BLaER1 treated with 17β-estradiol and CSF1 and Interleukin-3, amounts not matched to agents 10 nM and 100 nM (cell line): ENCODE results near the gene CTDNEP1.
A peak's percentile ranks its signal among the peaks of the same experiment; 100 is the strongest.

Experiments used
- H3K27ac ChIP-seq, 11 experiments: shearing (Covaris generic); formaldehyde crosslinking; 2 replicates each; pipeline ENCODE4 v1.8.1; 2022
- H3K27me3 ChIP-seq, 11 experiments: shearing (Covaris generic); formaldehyde crosslinking; 2 replicates each; pipeline ENCODE4 v1.8.1; 2022
- H3K36me3 ChIP-seq, 11 experiments: shearing (Covaris generic); formaldehyde crosslinking; 2 replicates each; pipeline ENCODE4 v1.8.1; 2022
- H3K4me1 ChIP-seq, 10 experiments: shearing (Covaris generic); formaldehyde crosslinking; 2 replicates each; pipeline ENCODE4 v1.8.1; 2022
- H3K4me2 ChIP-seq, 11 experiments: shearing (Covaris generic); formaldehyde crosslinking; 2 replicates each; pipeline ENCODE4 v1.8.1; 2022
- H3K4me3 ChIP-seq, 10 experiments: shearing (Covaris generic); formaldehyde crosslinking; 2 replicates each; pipeline ENCODE4 v1.8.1; 2022
- H3K9ac ChIP-seq, 11 experiments: shearing (Covaris generic); formaldehyde crosslinking; 2 replicates each; pipeline ENCODE4 v1.8.1; 2022
- H3K9me3 ChIP-seq, 11 experiments: shearing (Covaris generic); formaldehyde crosslinking; replicated peaks in 1 of 11; 2 replicates each; pipeline ENCODE4 v1.8.1; 2022
- H4K20me1 ChIP-seq, 11 experiments: shearing (Covaris generic); formaldehyde crosslinking; 2 replicates each; pipeline ENCODE4 v1.8.1; 2022
- Cebpa-rat ChIP-seq, 11 experiments: shearing (Covaris generic); IDR thresholded peaks; 2 replicates each; pipeline ENCODE4 v1.8.1; 2022

CTDNEP1 gene

DNA sequence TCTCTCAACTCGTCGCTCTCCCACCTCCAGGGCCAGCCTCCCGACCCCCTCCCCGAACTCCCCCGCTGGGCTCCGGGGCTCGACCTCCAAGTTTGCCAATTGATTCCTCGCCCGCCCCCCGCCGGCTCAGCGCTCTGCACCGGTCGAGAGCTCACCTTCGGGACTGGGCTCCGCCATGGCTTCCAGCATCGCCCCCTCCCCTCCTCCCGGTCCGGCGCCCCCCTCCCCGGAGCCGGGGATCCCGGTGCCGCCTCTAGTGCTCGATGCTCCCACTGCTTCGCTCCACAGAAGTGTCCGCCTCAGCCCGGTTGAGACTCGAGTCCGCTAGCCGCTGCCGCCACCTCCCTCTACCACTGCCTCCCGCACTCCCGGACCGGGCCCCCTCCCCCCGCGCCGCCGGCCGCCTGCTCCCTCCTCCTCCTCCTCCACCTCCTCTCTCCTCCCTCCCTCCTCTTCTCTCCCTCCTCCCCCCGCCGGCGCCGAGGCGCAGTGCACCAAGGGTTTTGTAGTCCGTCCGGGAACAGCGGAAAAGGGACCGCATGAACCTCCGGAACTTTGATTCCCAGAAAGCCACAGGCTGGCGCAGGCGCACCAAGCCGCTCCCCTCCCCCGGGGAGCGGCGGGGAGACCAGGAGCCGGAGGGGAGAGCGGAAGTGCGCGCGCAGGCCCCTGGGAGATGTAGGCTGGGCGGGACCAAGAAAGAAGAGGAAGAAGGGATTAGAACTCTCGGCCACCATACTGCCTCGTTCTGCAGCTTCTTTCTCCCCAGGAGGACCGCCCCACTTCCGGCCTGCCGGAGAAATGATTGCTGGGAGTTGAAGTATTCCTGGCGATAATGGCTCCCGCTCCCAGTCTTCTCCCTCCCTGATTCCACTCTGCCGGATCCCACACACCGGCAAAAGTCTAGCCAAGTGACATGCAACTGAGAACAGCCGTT is 12.2 kb downstream of the CTDNEP1 start, which contains the start of gene PHF23:
Gene PHF23 (minus strand): TSS at position 367 of the 937 bp plus-strand sequence. CDS start 178 bp downstream, at position 189.
- peaks cover 16 to 35% (median 28%) of the 10 kb centered on the region in 11 experiments; a peak in 20 of 22 replicates for H4K20me1 ChIP-seq
- H3K4me1 ChIP-seq, result peaks cover 44 to 58% (median 55%) of the 10 kb centered on the region in 10 experiments
- peak within 1 kb of the TSS; percentile 87 to 100 (median 97) for H3K4me2 ChIP-seq
- H3K27ac ChIP-seq, result peak within 1 kb of the TSS; percentile 86 to 100 (median 96)
- H3K9me3 ChIP-seq, result no peaks in the 10 kb centered on the region
- no peak for TF ChIP-seq Cebpa-rat (IDR thresholded peaks at IDR 0.05)
- no peaks in the 10 kb centered on the region for H3K27me3 ChIP-seq
- peak within 1 kb of the TSS; percentile 96 to 100 (median 97) for H3K9ac ChIP-seq
- H3K4me3 ChIP-seq, result peak within 1 kb of the TSS; percentile 88 to 99 (median 96)
- H3K36me3 ChIP-seq, result peaks cover 34 to 55% (median 50%) of the 10 kb centered on the region in 11 experiments

- Histone ChIP-seq H3K4me2 (peak overlapping the region in 10 of 11 experiments; percentile 20 to 55 (median 48); a peak in 18 of 22 replicates), H3K36me3 (peaks cover 27 to 47% (median 42%) of the 10 kb centered on the region in 11 experiments), H3K4me3 (peak overlapping the region; percentile 88 to 97 (median 96)), H4K20me1 (peaks cover 16 to 35% (median 28%) of the 10 kb centered on the region in 11 experiments; a peak in 20 of 22 replicates), H3K9me3 (no peaks in the 10 kb centered on the region), H3K27ac (peak overlapping the region; percentile 86 to 97 (median 93)), H3K27me3 (no peaks in the 10 kb centered on the region), H3K9ac (peak overlapping the region; percentile 95 to 98 (median 97)), H3K4me1 (peaks cover 36 to 57% (median 55%) of the 10 kb centered on the region in 10 experiments)
- TF ChIP-seq Cebpa-rat (IDR thresholded peaks at IDR 0.05), result no peak
These were observed 13.0 kb downstream of the CTDNEP1 start for GRCh38 chr17:7238420-7239090.

DNA sequence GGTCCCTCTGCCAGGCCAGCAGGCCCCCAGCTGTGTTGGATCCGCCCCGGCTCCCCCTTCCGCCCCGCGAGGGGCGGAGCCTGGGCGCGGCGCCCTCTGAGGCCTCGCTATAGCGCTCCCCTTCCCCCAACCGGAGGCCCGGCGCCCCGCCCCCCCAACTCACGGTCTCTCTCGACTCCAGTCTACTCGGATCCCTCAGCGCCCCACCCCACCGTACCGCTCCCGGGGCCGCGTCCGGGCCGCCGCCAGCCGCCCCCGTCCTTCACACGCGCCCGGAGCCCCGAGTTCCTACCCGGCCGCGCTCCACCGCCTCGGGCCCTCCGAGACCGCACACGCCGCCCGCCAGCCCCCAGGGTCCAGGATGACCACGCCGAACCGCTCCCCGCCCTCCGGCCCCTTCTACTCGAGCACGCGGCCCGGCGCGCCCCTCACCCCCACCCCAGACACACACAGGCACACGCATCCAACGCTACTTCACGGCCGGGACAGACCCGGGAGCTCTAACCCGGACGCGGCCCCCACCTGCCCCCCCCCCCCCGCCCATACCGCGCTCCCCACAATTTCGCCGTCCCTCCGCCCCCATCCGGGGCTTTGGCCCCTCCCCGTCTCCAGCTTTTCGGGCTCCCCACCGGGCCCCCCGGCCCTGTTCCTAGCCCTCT is 13.6 kb downstream of the CTDNEP1 start:
- no peak for TF ChIP-seq Cebpa-rat (IDR thresholded peaks at IDR 0.05)
- no peaks in the 10 kb centered on the region for H3K27me3 ChIP-seq
- H3K4me2 ChIP-seq, result peak overlapping the region; percentile 71 to 99 (median 93)
- H3K27ac ChIP-seq, result peak overlapping the region; percentile 75 to 97 (median 93); a peak in 21 of 22 replicates
- H3K4me1 ChIP-seq, result peaks cover 36 to 58% (median 56%) of the 10 kb centered on the region in 10 experiments
- peaks cover 18 to 38% (median 28%) of the 10 kb centered on the region in 11 experiments; a peak in 20 of 22 replicates for H4K20me1 ChIP-seq
- H3K4me3 ChIP-seq, result peak overlapping the region; percentile 88 to 97 (median 96)
- H3K9me3 ChIP-seq, result no peaks in the 10 kb centered on the region
- H3K36me3 ChIP-seq, result peaks cover 27 to 45% (median 38%) of the 10 kb centered on the region in 11 experiments
- peak overlapping the region; percentile 95 to 98 (median 97) for H3K9ac ChIP-seq

- peaks cover 27 to 45% (median 38%) of the 10 kb centered on the region in 11 experiments for H3K36me3 ChIP-seq
- peaks cover 42 to 64% (median 62%) of the 10 kb centered on the region in 10 experiments for H3K4me1 ChIP-seq
These were observed 14.2 kb downstream of the CTDNEP1 start for GRCh38 chr17:7237266-7237760.

GRCh38 chr17:7236808-7237207 is 14.7 kb downstream of the CTDNEP1 start:
- peaks cover 18 to 49% (median 34%) of the 10 kb centered on the region in 11 experiments; a peak in 20 of 22 replicates for H4K20me1 ChIP-seq
- peaks cover 27 to 45% (median 38%) of the 10 kb centered on the region in 11 experiments for H3K36me3 ChIP-seq
- peak overlapping the region in 8 of 11 experiments; percentile 21 to 97 (median 93); a peak in 11 of 22 replicates for H3K27ac ChIP-seq
- peak overlapping the region; percentile 71 to 99 (median 93) for H3K4me2 ChIP-seq
- peaks cover 47 to 69% (median 67%) of the 10 kb centered on the region in 10 experiments for H3K4me1 ChIP-seq
- no peak for TF ChIP-seq Cebpa-rat (IDR thresholded peaks at IDR 0.05)
- H3K9ac ChIP-seq, result peak overlapping the region; percentile 95 to 98 (median 97); a peak in 20 of 22 replicates
- H3K4me3 ChIP-seq, result peak overlapping the region; percentile 88 to 97 (median 96); a peak in 18 of 20 replicates
- H3K27me3 ChIP-seq, result no peaks in the 10 kb centered on the region
- no peaks in the 10 kb centered on the region for H3K9me3 ChIP-seq

More at GRCh38 chr17:7237266-7237760, 14.2 kb downstream of the CTDNEP1 start:
- no peak for TF ChIP-seq Cebpa-rat (IDR thresholded peaks at IDR 0.05)
- no peaks in the 10 kb centered on the region for H3K27me3 ChIP-seq
- peak overlapping the region; percentile 88 to 97 (median 96) for H3K4me3 ChIP-seq
- peak overlapping the region; percentile 71 to 99 (median 93) for H3K4me2 ChIP-seq
- no peaks in the 10 kb centered on the region for H3K9me3 ChIP-seq
- H4K20me1 ChIP-seq, result peaks cover 18 to 44% (median 30%) of the 10 kb centered on the region in 11 experiments; a peak in 20 of 22 replicates
- H3K27ac ChIP-seq, result peak overlapping the region; percentile 75 to 97 (median 93); a peak in 21 of 22 replicates
- H3K9ac ChIP-seq, result peak overlapping the region; percentile 95 to 98 (median 97)

DNA sequence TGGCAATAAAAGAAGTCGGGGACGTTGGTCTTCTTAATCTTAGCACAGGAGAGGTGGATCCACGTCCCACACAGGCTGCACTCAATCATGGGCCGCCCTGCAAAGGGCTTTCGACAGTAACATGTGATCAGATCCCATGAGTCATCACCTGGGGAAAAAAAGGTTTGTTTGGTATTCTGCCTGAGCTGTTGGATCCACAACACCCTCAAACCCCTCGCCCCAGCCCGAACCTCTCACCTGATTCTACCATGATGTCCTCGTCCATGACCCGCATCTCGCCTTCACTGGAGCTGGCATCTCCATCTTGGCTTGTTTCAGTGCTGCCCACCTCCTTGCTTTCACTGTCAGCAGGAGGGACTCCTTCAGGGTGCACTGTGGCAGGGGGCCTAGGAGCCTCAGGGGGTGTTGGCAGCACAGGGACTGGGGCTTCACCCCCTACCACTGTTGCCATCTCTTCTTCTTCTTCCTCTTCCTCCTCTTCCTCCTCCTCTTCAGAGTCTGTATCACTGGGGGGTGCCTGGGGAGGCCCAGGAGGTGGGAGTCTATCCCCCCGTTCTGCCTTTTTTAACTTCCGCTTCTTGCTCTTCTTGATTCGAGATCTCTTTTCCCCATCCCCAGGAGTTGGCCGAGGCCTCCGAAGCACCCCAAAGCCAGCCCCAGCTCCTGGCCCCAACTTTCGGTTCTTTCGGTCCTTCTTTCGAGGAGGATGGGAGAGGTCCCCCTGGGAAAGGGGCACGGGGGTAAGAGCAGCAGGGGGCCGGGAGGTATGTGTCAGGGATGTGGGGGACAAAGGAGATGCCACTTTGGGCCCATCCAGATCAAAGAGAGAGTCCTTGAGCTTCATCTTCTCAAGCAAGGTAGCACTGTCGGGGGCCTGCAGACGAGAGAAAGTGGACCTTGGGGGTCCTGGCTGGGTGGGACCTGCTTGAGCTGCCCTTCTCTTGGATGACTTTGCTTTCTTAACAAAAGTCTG is 15.6 kb downstream of the CTDNEP1 start:
- Histone ChIP-seq H3K4me1 (peaks cover 55 to 66% (median 65%) of the 10 kb centered on the region in 10 experiments), H3K27ac (peak overlapping the region in 7 of 11 experiments; percentile 0 to 93 (median 84); a peak in 10 of 22 replicates), H3K27me3 (no peaks in the 10 kb centered on the region), H3K9ac (peak overlapping the region; percentile 95 to 98 (median 97); a peak in 19 of 22 replicates), H3K4me3 (peak overlapping the region in 7 of 10 experiments; percentile 15 to 97 (median 88); a peak in 10 of 20 replicates), H3K36me3 (peaks cover 27 to 46% (median 37%) of the 10 kb centered on the region in 11 experiments), H3K4me2 (peak overlapping the region; percentile 91 to 99 (median 94); a peak in 21 of 22 replicates), H3K9me3 (no peaks in the 10 kb centered on the region), H4K20me1 (peaks cover 23 to 57% (median 36%) of the 10 kb centered on the region in 11 experiments; a peak in 20 of 22 replicates)
- no peak for TF ChIP-seq Cebpa-rat (IDR thresholded peaks at IDR 0.05)
